Esophagus squamous epithelium (tissue), 4 donors: ENCODE results near the gene STK40.

Experiments used
- CTCF ChIP-seq, 6 experiments: fragments of 450-650 bp in 4 of 6; fragments of 200-600 bp in 2 of 6; sonication (generic) in 2 of 6; IDR thresholded peaks; one replicate each; pipeline ENCODE4 v1.5.1; 2016 to 2019; ENCODE audit warnings: antibody characterized with exemption in 6 of 6, mild to moderate bottlenecking in 4 of 6, moderate library complexity in 4 of 6
- POLR2A ChIP-seq, 4 donors: fragments of 450-650 bp; IDR thresholded peaks; one replicate each; pipeline ENCODE4 v1.6.1; 2017; ENCODE audit warnings: antibody characterized with exemption in 4 of 4, mild to moderate bottlenecking in 4 of 4, moderate library complexity in 3 of 4

- TF ChIP-seq CTCF (IDR thresholded peaks at IDR 0.05) = no peak
- no peak for TF ChIP-seq POLR2A (IDR thresholded peaks at IDR 0.05)
Observed at GRCh38 chr1:36349241-36349671, 36.5 kb downstream of the STK40 start.
